ENCODE measurements around the gene GPR158. TPM values are rescaled to one million over a fixed set of nuclear protein-coding genes. Genes with fewer than 3 reads are reported as not detected.
"Not testable (repeated sequence)": the region's sequence is repeated elsewhere in the genome, so short reads cannot be mapped to it uniquely, and the experiment has no call there.

The GPR158 gene
- total RNA-seq, 1 experiment from 2014 or later = 12.3 TPM

GRCh38 chr10:25278180-25278579 lies 103.4 kb downstream of the GPR158 start:
- no peak for DNase-seq (ENCODE audit: low read depth, low spot score)
- in situ Hi-C loops (cut with HindIII; ENCODE audit: low pct_unique_long_range_greater_than_20kb, low sequenced_read_pairs) = no loop called here

- in situ Hi-C loops (cut with HindIII; ENCODE audit: low pct_unique_long_range_greater_than_20kb, low sequenced_read_pairs) = no loop called here
- no peak for DNase-seq (ENCODE audit: low read depth, low spot score)
Measured at GRCh38 chr10:25280076-25280475, 105.3 kb downstream of the GPR158 start.

- no peak for DNase-seq (ENCODE audit: low read depth, low spot score)
- in situ Hi-C loops (cut with HindIII; ENCODE audit: low pct_unique_long_range_greater_than_20kb, low sequenced_read_pairs) = no loop called here
Measured at GRCh38 chr10:25280573-25280972, 105.8 kb downstream of the GPR158 start.

GRCh38 chr10:25285809-25286208 lies 111.0 kb downstream of the GPR158 start:
- no peak for DNase-seq (ENCODE audit: low read depth, low spot score)
- in situ Hi-C loops (cut with HindIII; ENCODE audit: low pct_unique_long_range_greater_than_20kb, low sequenced_read_pairs) = no loop called here

DNA sequence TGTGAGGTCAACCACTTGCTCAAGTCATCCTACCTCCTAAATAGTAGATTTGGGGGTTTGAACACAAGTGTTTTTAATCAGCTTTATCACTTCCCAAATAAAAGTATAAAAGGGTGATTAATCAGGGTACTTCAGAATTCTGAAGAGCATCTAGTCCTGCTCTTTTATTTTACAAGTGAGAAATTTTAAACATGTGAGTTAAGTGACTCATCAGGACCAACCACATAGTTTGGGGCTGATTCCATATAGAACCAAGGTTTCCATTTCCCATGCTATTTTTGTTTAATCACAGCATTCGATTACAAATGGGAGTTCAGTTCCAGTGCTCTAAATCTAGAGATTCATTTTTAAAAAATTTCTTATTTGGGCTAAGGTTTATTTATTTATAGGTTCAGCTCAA lies 113.4 kb downstream of the GPR158 start:
- no peak for DNase-seq (ENCODE audit: low read depth, low spot score)
- in situ Hi-C loops (cut with HindIII; ENCODE audit: low pct_unique_long_range_greater_than_20kb, low sequenced_read_pairs) = no loop called here

DNA sequence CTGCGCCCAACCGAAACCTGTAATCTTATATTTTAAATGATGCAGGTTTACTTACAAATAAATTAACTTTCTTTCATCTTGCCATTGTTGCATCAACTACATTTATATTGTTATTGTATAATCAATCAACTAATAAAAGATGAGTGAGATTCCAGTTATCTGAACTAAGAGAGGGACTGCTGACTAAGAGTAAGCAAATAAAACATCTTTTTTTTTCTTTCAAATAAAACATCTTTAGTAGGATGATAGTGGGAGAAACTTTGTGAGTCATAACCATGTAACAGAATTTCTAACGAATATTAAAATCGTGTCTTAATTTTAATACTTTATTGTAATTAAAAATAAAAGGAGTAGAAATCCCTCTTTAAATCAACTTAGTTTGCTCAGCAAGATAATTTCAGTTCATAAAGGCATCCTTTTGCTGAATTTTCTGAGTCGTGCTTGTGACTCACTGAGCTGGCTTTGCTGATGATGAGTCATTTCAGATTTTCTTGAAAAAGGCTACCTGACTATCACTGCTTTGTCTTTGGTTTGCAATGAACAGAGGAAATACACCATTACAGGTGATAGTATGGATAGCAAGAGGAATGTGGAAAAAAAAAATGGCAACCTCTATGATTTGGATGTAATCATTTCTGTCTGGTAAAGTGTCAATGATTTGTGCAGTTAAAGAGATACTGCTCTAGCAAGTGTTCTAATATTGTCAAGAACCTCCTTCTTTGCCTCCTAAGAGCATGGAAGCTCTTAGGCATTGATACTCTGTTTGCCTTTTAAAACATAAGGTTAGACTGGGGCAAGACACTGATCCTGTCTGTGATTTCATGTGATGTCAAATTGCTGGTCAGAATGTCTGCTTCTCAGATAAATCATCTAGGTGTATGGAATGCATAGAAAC lies 119.5 kb downstream of the GPR158 start:
- in situ Hi-C loops (cut with HindIII; ENCODE audit: low pct_unique_long_range_greater_than_20kb, low sequenced_read_pairs) = no loop called here
- DNase-seq (ENCODE audit: low read depth, low spot score) = peak; percentile 34

- DNase-seq (ENCODE audit: low read depth, low spot score) = no peak
- in situ Hi-C loops (cut with HindIII; ENCODE audit: low pct_unique_long_range_greater_than_20kb, low sequenced_read_pairs) = no loop called here
Measured at GRCh38 chr10:25296324-25296723, 121.5 kb downstream of the GPR158 start.

- in situ Hi-C loops (cut with HindIII; ENCODE audit: low pct_unique_long_range_greater_than_20kb, low sequenced_read_pairs) = no loop called here
- no peak for DNase-seq (ENCODE audit: low read depth, low spot score)
Measured at GRCh38 chr10:25297466-25297865, 122.7 kb downstream of the GPR158 start.

DNA sequence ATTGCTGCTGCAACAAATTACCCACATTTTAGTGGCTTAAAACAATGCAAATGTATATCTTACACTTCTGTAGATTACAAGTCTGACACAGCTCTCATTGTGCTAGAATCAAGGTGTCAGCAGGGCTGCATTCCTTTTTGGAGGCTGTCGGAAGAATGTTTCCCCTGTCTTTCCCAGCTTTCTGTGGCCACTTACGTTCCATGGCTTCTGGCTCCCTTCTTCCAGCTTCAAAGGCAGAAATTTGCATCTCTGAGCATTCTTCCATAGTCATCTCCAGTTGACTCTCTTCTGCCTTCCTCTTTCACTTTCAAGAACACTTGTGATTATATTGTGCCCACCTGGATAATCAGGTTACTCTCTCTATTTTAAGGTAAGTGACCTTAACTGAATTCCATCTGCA lies 125.3 kb downstream of the GPR158 start:
- in situ Hi-C loops (cut with HindIII; ENCODE audit: low pct_unique_long_range_greater_than_20kb, low sequenced_read_pairs) = no loop called here
- DNase-seq (ENCODE audit: low read depth, low spot score) = no peak

DNA sequence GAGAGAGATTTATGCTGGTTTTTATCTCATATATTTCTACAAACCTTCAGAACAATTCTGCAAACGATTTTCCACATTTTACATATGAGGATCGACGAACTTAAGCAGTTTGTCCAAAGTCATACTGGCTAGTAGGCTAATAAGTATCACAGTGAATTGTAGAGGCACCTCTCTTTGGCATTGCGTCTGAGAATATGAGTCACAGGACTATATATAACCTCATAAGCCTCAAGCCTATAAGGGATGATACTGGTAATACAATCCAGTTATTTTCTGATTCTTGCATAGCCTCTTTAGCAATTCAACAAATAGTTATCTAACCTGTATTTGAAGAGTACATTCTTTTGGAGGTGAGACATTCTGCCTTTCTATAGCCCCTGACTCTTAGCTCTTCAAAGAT lies 129.8 kb downstream of the GPR158 start:
- in situ Hi-C loops (cut with HindIII; ENCODE audit: low pct_unique_long_range_greater_than_20kb, low sequenced_read_pairs) = no loop called here
- DNase-seq (ENCODE audit: low read depth, low spot score) = no peak

- no peak for DNase-seq (ENCODE audit: low read depth, low spot score)
- in situ Hi-C loops (cut with HindIII; ENCODE audit: low pct_unique_long_range_greater_than_20kb, low sequenced_read_pairs) = no loop called here
Measured at GRCh38 chr10:25306386-25306785, 131.6 kb downstream of the GPR158 start.

GRCh38 chr10:25308278-25308677 lies 133.5 kb downstream of the GPR158 start:
- DNase-seq (ENCODE audit: low read depth, low spot score) = no peak
- in situ Hi-C loops (cut with HindIII; ENCODE audit: low pct_unique_long_range_greater_than_20kb, low sequenced_read_pairs) = no loop called here

DNA sequence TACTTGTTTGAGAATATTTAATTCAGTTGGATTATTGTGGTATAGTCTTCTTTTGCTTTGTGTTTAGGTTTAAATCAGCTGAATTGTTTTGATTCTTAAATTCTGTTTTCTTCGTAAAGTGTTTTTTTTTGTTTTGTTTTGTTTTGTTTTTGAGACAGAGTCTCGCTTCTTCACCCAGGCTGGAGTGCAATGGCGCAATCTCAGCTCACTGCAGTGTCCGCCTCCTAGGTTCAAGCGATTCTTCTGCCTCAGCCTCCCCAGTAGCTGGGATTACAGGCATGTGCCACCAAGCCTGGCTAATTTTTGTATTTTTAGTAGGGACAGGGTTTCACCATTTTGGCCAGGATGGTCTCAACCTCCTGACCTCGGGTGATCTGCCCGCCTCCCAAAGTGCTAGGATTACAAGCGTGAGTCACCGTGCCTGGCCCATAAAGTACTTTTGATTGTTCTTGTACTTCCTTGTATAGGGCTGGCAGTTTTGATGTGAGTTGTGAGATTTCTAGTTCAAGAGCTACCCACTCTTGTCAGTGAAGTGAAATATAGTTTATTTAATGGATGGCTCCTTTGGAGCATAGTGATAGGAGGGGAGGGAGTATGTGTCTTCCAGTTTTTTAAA lies 142.9 kb downstream of the GPR158 start:
- in situ Hi-C loops (cut with HindIII; ENCODE audit: low pct_unique_long_range_greater_than_20kb, low sequenced_read_pairs); DNase-seq (ENCODE audit: low read depth, low spot score): not testable (repeated sequence)

- DNase-seq (ENCODE audit: low read depth, low spot score) = no peak
- in situ Hi-C loops (cut with HindIII; ENCODE audit: low pct_unique_long_range_greater_than_20kb, low sequenced_read_pairs) = no loop called here
Measured at GRCh38 chr10:25327273-25327672, 152.5 kb downstream of the GPR158 start.

DNA sequence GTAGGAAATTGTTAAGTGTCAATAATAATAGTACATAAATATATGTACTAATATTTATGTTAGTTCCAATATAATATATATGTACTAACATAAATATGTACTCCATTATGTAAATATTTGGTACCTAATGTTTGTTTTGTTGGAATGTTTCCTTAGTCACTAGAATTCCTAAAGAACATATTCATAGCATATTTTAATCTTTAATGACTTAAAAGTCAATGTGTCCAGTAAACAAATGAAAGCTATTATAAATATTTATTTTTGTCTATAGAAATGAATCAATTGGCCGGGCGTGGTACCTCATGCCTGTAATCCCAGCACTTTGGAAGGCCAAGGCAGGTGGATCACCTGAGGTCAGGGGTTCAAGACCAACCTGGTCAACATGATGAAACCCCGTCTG lies 153.6 kb downstream of the GPR158 start:
- DNase-seq (ENCODE audit: low read depth, low spot score) = no peak
- in situ Hi-C loops (cut with HindIII; ENCODE audit: low pct_unique_long_range_greater_than_20kb, low sequenced_read_pairs) = no loop called here

- in situ Hi-C loops (cut with HindIII; ENCODE audit: low pct_unique_long_range_greater_than_20kb, low sequenced_read_pairs); DNase-seq (ENCODE audit: low read depth, low spot score): not testable (repeated sequence)
Measured at GRCh38 chr10:25329587-25329986, 154.8 kb downstream of the GPR158 start.

- in situ Hi-C loops (cut with HindIII; ENCODE audit: low pct_unique_long_range_greater_than_20kb, low sequenced_read_pairs) = no loop called here
- DNase-seq (ENCODE audit: low read depth, low spot score) = no peak
Measured at GRCh38 chr10:25334445-25334844, 159.6 kb downstream of the GPR158 start.

GRCh38 chr10:25336330-25336729 lies 161.5 kb downstream of the GPR158 start:
- no peak for DNase-seq (ENCODE audit: low read depth, low spot score)
- in situ Hi-C loops (cut with HindIII; ENCODE audit: low pct_unique_long_range_greater_than_20kb, low sequenced_read_pairs) = no loop called here

DNA sequence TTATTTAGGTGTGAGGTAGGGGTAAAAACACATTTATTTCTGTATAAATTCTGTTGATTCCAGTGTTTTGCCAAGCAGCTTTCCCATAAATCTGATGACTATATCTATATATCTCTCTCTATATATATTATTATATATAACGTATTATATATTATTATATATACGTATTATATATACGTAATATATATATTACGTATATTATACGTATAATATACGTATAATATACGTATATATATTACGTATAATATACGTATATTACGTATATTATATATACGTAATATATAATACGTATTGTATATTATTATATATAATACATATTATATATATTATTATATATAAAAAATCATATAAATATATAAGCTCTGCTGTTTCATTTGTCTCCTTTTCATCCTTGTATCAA lies 163.5 kb downstream of the GPR158 start:
- DNase-seq (ENCODE audit: low read depth, low spot score) = no peak
- in situ Hi-C loops (cut with HindIII; ENCODE audit: low pct_unique_long_range_greater_than_20kb, low sequenced_read_pairs) = no loop called here

Measured in SK-MEL-5 (cell line).